ENCODE measurements around the gene IRF1.

GRCh38 chr5:132496631-132497487 is 6.3 kb upstream of the IRF1 start:
- TF ChIP-seq CTCF (IDR thresholded peaks at IDR 0.05 in 4 of 5, conservative IDR thresholded peaks at IDR 0.05 in 1 of 5): no peak
- TF ChIP-seq POLR2A (IDR thresholded peaks at IDR 0.05): peak in 1 of 2 donors; percentile 25

All from gastrocnemius medialis (tissue), 4 donors.